NCI-H1417 (cell line): ENCODE measurements around the gene RNF103.
A peak's percentile ranks its signal among the peaks of the same experiment; 100 is the strongest.
"Not testable (repeated sequence)": the region's sequence is repeated elsewhere in the genome, so short reads cannot be mapped to it uniquely, and the experiment has no call there.

Experiments
- DNase-seq, 3 experiments: peaks; one replicate each; lab custom pipeline; 2025; lab: John Stamatoyannopoulos, UW

RNF103 gene, protein sequence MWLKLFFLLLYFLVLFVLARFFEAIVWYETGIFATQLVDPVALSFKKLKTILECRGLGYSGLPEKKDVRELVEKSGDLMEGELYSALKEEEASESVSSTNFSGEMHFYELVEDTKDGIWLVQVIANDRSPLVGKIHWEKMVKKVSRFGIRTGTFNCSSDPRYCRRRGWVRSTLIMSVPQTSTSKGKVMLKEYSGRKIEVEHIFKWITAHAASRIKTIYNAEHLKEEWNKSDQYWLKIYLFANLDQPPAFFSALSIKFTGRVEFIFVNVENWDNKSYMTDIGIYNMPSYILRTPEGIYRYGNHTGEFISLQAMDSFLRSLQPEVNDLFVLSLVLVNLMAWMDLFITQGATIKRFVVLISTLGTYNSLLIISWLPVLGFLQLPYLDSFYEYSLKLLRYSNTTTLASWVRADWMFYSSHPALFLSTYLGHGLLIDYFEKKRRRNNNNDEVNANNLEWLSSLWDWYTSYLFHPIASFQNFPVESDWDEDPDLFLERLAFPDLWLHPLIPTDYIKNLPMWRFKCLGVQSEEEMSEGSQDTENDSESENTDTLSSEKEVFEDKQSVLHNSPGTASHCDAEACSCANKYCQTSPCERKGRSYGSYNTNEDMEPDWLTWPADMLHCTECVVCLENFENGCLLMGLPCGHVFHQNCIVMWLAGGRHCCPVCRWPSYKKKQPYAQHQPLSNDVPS

GRCh38 chr2:86623494-86624266 is at the start of gene RNF103:
Gene RNF103 (minus strand): TSS chr2:86623865. CDS start chr2:86622886, 979 bp downstream.
- DNase-seq: peak; percentile 89 to 91 (median 91)

- DNase-seq: no peak
These were observed 49.3 kb upstream of the RNF103 start for GRCh38 chr2:86673011-86673410.

DNA sequence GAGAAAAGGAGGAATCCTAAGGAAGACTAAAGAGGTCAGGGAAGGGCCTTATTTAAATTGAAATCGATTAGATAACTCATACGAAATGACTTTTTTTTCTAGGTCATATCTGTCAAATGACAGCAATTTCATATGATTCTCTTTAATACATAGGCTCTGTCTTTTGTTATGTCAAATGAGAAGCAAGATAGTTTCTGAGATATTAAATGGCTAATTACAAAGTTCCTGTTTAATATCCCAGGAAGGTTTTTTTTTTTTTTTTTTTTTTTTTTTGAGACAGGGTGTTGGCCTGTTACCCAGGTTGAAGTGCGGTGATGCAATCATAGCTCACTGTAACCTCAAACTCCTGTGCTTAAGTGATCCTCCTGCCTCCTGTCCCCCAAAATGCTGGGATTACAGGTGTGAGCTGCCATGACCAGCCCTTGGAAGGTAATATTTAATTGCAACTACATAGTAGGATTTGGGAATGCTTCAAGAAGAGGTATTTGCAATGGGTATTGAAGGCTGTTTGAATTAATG is 48.4 kb upstream of the RNF103 start:
- no peak for DNase-seq

GRCh38 chr2:86671337-86671981 is 47.8 kb upstream of the RNF103 start:
- no peak for DNase-seq

DNA sequence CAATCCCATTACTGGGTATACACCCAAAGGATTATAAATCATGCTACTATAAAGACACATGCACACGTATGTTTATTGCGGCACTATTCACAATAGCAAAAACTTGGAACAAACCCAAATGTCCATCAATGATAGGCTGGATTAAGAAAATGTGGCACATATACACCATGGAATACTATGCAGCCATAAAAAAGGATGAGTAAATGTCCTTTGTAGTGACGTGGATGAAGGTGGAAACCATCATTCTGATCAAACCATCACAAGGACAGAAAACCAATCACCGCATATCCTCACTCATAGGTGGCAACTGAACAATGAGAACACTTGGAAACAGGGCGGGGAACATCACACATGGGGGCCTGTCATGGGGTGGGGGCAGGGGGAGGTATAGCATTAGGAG is 45.7 kb upstream of the RNF103 start:
- not testable (repeated sequence) for DNase-seq

DNA sequence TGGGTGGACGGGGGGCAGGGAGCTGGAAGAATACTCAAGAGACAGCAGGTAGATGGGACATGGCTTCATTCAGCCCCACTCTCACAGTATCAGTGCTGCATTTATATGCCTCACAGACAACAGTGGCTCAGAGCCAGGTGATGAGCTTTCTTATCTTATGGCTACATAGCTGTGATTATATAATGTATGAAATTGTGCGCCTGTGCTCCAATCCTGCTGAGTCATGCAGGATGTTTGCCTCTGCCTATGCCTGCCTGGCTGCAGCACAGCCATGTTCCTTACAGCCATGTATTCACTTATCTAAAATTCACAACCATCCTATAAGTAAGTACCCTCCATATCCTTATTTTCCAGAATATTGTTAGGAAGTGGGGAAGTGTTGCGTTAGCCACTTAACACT is 37.7 kb upstream of the RNF103 start:
- no peak for DNase-seq

- DNase-seq: no peak
These were observed 26.5 kb upstream of the RNF103 start for GRCh38 chr2:86650188-86650587.

DNA sequence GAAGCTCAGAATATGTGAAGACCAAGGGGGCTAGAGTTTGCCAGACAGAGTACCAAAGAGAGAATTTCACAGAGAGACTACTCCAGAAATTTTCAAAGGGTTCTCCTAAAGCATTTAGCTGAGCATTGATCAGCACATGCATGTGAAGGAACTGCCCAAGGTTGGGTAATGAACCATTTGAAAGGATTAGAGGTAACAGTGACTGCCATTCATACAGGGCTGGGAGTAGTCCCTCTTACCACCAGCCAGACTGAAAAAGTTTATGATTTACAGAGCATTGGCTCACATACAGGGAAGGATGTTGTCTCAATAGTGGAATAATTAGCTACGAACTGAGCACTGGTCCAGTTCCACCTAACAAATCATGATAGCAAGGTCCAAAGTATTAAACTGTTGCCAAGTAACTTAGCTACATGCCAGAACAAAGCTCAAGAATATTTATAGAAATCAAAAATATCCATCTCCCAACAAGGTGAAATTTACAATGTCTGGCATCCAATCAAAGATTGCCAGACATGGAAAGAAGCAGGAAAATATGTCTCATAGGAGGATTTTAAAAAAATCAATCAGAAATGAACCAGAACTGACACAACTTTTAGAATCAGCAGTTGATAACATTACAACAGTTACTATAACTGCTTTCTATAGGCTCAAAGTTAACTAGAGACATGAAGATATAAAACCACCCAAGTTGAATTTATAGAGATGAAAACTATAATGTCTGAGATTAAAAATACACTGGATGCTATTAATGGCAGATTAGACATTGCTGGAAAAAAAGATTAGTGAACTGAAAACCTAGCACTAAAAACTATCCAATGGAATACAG is 25.7 kb upstream of the RNF103 start:
- no peak for DNase-seq

DNA sequence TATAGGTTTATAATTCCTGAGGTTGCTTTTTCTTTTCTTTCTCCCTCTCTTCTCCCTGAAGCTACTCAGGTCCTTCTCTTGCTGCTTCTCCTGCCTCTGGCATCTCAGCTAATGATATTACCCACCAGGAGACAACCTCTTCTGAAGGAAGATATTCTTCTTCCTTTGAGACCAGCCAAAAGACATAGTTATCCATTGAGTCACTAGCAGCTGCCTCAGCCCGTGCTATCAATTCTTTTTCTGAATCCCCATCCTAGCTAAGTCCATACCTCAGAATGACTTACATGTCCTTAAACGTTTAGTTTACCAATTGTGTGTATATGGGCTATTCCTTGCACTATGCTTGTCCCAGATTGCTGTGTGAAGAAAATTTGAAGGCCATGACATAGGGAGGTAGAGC is 25.0 kb upstream of the RNF103 start:
- DNase-seq: no peak

- no peak for DNase-seq
These were observed 23.2 kb upstream of the RNF103 start for GRCh38 chr2:86646865-86647264.

DNA sequence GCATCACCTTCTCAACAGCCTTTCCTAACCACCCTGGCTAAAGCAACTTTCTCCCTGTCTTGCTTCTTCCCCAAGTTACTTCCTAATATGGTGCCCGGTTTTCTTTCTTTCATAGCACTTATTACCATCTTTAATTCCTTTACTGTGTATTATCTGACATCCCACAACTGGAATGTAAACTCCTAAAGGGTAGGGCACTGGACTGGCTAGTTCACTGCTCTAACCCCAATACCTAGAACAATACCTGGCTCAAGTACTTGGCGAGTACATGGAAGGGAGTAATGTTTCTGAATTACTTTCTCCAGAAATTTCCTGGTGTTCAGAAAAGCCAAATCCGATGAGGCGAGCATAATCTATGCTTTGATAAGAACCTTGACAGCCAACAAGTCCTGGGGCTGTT is 22.7 kb upstream of the RNF103 start:
- DNase-seq: no peak

DNA sequence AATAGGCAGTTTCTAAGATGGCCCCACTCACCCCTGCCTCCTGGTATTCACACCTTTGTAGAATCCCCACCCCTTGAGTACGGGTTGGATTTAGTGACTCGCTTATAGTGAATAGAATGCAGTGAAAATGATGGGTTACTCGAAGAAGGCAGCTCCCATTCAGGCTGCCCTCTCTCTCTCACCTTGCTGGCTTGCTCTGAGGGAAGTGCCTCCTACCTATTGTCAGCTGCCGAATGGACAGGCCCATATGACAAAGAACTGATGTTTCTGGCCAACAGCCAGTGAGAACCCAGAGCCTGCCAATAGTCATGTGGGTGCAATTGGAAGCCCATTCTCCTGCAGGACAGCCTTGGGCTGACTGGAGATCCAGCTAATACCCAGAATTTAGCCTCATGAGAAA is 22.1 kb upstream of the RNF103 start:
- DNase-seq: no peak

- no peak for DNase-seq
These were observed 15.0 kb upstream of the RNF103 start for GRCh38 chr2:86638712-86639111.

DNA sequence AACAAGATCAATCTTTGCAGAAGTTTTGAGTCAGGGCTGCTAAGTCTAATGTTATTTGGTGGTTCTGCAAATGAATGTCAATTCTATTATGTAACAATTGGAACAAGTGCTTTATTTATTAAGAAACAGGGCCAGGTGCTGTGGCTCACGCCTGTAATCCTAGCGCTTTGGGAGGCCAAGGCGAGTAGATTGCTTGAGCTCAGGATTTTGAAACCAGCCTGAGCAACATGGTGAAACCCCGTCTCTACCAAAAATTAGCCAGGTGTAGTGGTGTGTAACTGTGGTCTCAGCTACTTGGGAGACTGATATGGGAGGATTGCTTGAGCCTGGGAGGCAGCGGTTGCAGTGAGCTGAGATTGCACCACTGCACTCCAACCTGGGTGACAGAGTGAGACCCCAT is 13.2 kb upstream of the RNF103 start:
- DNase-seq: no peak

- no peak for DNase-seq
These were observed 10.7 kb upstream of the RNF103 start for GRCh38 chr2:86634352-86634751.

DNA sequence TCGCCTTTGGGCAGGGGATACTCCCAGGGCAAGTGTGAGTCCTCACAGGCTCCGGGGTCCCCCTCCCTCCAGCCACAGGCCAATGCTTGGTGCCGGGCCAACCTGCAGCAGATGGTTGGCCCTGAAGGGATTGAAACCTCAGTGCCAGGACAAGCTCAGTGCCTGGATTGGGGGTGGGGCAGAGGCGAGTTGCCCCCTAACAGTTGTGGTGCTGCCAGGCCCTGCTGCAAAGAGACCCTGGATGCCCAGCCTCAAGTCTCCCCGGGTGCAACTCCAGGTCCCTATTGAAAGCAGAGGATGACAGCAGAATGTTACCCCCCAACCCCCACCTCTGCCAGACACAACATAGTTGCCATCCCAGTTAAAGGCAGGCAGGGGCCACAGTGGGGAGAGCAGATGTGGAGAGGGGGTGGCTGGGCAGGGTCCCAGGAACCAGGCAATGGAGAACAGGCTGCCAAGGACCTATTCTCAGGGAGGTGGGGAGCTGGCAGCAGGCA is 9.5 kb upstream of the RNF103 start:
- no peak for DNase-seq

DNA sequence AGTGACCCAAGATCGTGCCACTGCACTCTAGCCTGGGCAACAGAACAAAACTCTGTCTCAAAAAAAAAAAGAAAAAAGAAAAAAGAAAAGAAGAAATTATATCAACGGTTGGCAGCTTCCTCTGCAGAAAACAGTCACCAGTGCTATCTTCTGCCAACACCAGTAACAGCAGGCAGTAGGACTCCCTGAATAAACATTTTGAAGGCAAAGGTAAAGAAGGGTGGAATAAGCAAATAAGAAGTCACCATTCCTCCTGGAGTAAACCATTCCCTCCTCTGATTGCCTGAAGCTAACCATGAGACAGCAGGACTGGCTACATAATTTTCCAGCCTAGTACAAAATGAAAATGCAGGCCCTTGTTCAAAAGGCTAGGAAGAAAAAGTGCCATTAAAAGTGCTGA is 9.0 kb upstream of the RNF103 start:
- DNase-seq: no peak

- no peak for DNase-seq
These were observed 8.3 kb upstream of the RNF103 start for GRCh38 chr2:86631846-86632485.

- DNase-seq: no peak
These were observed 4.4 kb upstream of the RNF103 start for GRCh38 chr2:86628091-86628522.

DNA sequence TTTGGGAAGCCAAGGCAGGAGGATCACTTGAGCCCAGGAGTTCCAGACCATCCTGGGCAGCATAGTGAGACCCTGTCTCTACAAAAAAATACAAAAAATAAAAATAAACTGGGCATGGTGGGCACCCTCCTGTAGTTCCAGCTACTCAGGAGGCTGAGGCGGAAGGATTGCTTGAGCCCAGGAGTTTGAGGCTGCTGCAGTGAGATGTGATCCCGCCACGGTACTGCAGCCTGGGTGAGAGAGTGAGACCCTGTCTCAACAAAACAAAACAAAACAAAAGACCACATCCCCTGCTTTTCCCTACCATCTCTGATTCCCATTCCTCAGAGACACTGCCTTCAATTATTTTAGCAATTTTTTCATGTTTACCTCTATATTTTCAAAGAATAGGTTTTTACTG is 3.9 kb upstream of the RNF103 start:
- DNase-seq: no peak
